ENCODE data around the gene STEAP1B.

GRCh38 chr7:22481726-22482125 is 18.3 kb downstream of the STEAP1B start:
- TF ChIP-seq, protein P1, sequence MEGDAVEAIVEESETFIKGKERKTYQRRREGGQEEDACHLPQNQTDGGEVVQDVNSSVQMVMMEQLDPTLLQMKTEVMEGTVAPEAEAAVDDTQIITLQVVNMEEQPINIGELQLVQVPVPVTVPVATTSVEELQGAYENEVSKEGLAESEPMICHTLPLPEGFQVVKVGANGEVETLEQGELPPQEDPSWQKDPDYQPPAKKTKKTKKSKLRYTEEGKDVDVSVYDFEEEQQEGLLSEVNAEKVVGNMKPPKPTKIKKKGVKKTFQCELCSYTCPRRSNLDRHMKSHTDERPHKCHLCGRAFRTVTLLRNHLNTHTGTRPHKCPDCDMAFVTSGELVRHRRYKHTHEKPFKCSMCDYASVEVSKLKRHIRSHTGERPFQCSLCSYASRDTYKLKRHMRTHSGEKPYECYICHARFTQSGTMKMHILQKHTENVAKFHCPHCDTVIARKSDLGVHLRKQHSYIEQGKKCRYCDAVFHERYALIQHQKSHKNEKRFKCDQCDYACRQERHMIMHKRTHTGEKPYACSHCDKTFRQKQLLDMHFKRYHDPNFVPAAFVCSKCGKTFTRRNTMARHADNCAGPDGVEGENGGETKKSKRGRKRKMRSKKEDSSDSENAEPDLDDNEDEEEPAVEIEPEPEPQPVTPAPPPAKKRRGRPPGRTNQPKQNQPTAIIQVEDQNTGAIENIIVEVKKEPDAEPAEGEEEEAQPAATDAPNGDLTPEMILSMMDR (IDR thresholded peaks at IDR 0.05): no peak
- no peak for TF ChIP-seq POLR2A (IDR thresholded peaks at IDR 0.05; ENCODE audit: low read depth)
- TF ChIP-seq EP300 (IDR thresholded peaks at IDR 0.05): no peak
- TF ChIP-seq POLR2AphosphoS5 (IDR thresholded peaks at IDR 0.05): peak in 1 of 2 donors; percentile 21

Measured in esophagus muscularis mucosa (tissue), 4 donors.